Spleen (tissue), 7 donors: Measurements from ENCODE around the gene MOB1B.

Experiments used
- CTCF ChIP-seq, 11 experiments: fragments of 200-600 bp in 7 of 11; fragments of 450-650 bp in 4 of 11; sonication (generic) in 4 of 11; IDR thresholded peaks in 8 of 11; conservative IDR thresholded peaks in 3 of 11; 1 replicate in 7 of 11; 2 replicates in 4 of 11; pipeline versions ENCODE4 v1.4.0 to v1.8.0; 2016 to 2021; ENCODE audit warnings: antibody characterized with exemption in 11 of 11, inconsistent platforms in 4 of 11, mild to moderate bottlenecking in 1 of 11
- POLR2A ChIP-seq, 3 donors: fragments of 450-650 bp; IDR thresholded peaks; one replicate each; pipeline ENCODE4 v1.5.1; 2017; ENCODE audit warnings: antibody characterized with exemption in 3 of 3, mild to moderate bottlenecking in 1 of 3
- POLR2AphosphoS5 ChIP-seq, 3 donors: sonication (generic); formaldehyde crosslinking; IDR thresholded peaks; one replicate each; pipeline ENCODE4 v1.5.1; 2017; ENCODE audit warnings: antibody characterized with exemption in 3 of 3
- donor health status: DM: no; HTN: no; CAD: no; lungs with moderate emphysema.
- donor health status: DM: no; HTN: no; CAD: no.
- donor health status: DM: no; HTN: no; CAD: no.

- TF ChIP-seq CTCF (IDR thresholded peaks at IDR 0.05 in 8 of 11, conservative IDR thresholded peaks at IDR 0.05 in 3 of 11) (no peak), POLR2A (IDR thresholded peaks at IDR 0.05) (no peak), POLR2AphosphoS5 (IDR thresholded peaks at IDR 0.05) (no peak)
These were observed 106.9 kb downstream of the MOB1B start for GRCh38 chr4:71009086-71009485.
